Peyer's patch (tissue), 4 donors: ENCODE data around the gene VASH1. TPM values are rescaled to one million over a fixed set of nuclear protein-coding genes. Genes with fewer than 3 reads are reported as not detected.

Experiments
- DNase-seq, 3 donors: peaks; one replicate each; pipeline ENCODE4 v3.0.0-alpha.2; 2017 to 2019
- H3K27ac ChIP-seq, 4 donors: fragments of 200-600 bp; sonication (generic); one replicate each; pipeline ENCODE4 v1.5.1; 2016 to 2019
- H3K27me3 ChIP-seq, 2 donors: fragments of 200-600 bp; sonication (generic); one replicate each; pipeline ENCODE4 v1.5.1; 2019
- H3K36me3 ChIP-seq, 3 donors: fragments of 200-600 bp; sonication (generic); one replicate each; pipeline ENCODE4 v1.5.1; 2016 to 2019
- H3K4me1 ChIP-seq, 4 donors: fragments of 200-600 bp; sonication (generic); one replicate each; pipeline ENCODE4 v1.5.1; 2016 to 2019
- H3K4me3 ChIP-seq, 4 donors: fragments of 200-600 bp; sonication (generic); 1 replicate in 3 of 4; 2 replicates in 1 of 4; pipeline ENCODE4 v1.5.1; 2016 to 2019; ENCODE audit warnings: mild to moderate bottlenecking in 1 of 4
- H3K9me3 ChIP-seq, 4 donors: fragments of 200-600 bp; sonication (generic); one replicate each; pipeline ENCODE4 v1.5.1; 2016 to 2019; ENCODE audit warnings: mild to moderate bottlenecking in 1 of 4
- CTCF ChIP-seq, 6 experiments: fragments of 450-650 bp in 4 of 6; fragments of 200-600 bp in 2 of 6; sonication (generic) in 1 of 6; IDR thresholded peaks; one replicate each; pipeline ENCODE4 v1.5.1; 2017 to 2019; ENCODE audit warnings: antibody characterized with exemption in 6 of 6, mild to moderate bottlenecking in 3 of 6, moderate library complexity in 1 of 6
- POLR2A ChIP-seq, 2 donors: fragments of 450-650 bp; IDR thresholded peaks; one replicate each; pipeline ENCODE4 v1.5.1; 2017; ENCODE audit warnings: antibody characterized with exemption in 2 of 2, mild to moderate bottlenecking in 2 of 2, moderate library complexity in 2 of 2
- total RNA-seq, 4 donors: library from RNA; depleted of rRNA; stranded (reverse); fragments of >200 nt; gene quantifications; one replicate each; pipeline ENCODE4 v1.1.0, GENCODE V29; 2016

Gene VASH1
- 10 to 100 TPM in 1 of 4 donors, 1 to 10 TPM in 3; 1.6 to 33.0 (median 3.2) TPM for total RNA-seq

- no peak for TF ChIP-seq POLR2A (IDR thresholded peaks at IDR 0.05)
- TF ChIP-seq CTCF (IDR thresholded peaks at IDR 0.05) = no peak
- Histone ChIP-seq H3K4me1 (peaks cover 0 to 30% (median 5%) of the 10 kb centered on the region in 4 donors), H3K36me3 (no peaks in the 10 kb centered on the region), H3K4me3 (peak within 1 kb of the TSS; percentile 72 to 90 (median 84)), H3K27ac (peak within 1 kb of the TSS; percentile 51 to 84 (median 80)), H3K27me3 (no peaks in the 10 kb centered on the region), H3K9me3 (no peaks in the 10 kb centered on the region)
- peak; percentile 49 to 77 (median 69) for DNase-seq
These were observed at the start of gene VASH1 for GRCh38 chr14:76761136-76761959. Gene VASH1 (plus strand): TSS chr14:76761468. CDS start chr14:76762822, 1,354 bp downstream.

DNA sequence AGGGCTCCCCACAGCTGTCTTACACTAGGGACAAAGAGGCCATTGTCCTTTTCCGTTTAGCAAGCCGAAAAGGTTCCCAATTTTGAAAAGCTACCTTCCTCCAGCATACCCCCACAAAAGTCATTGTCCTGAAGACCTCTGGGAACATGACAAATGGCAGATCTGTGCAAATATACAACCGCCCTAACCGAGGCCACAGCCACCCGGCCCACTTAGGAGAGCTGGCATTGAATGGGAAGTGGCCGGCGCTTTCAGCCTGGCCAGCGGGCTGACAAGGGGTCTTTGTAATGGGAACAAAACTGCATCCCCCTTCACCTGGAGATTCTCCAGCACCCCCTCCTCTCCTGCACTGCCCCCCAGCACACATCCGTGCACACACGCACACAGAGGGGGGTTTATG, 48.1 kb upstream of the VASH1 start:
- Histone ChIP-seq H3K27me3 (no peaks in the 10 kb centered on the region), H3K4me1 (no peaks in the 10 kb centered on the region), H3K9me3 (no peaks in the 10 kb centered on the region), H3K27ac (no peak overlapping the region), H3K36me3 (no peaks in the 10 kb centered on the region), H3K4me3 (no peak overlapping the region)
- DNase-seq = no peak
- no peak for TF ChIP-seq CTCF (IDR thresholded peaks at IDR 0.05)
- no peak for TF ChIP-seq POLR2A (IDR thresholded peaks at IDR 0.05)

DNA sequence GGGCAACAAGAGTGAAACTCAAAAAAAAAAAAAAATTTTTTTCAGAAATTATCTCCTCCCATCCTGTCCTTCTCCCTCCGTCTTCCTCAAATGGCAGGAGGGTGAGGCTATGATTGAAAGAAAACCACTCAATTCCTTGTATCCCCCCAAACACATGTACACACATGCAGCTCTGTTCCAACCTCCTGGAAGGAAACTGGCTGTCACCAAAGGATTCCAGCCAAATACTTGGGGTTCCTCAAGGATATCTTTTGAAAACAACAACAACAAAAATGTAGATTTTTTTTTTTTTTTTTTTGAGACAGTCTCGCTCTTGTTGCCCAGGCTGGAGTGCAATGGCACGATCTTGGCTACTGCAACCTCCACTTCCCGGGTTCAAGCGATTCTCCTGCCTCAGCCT, 46.8 kb upstream of the VASH1 start:
- no peaks in the 10 kb centered on the region for H3K36me3 ChIP-seq
- H3K27me3 ChIP-seq = no peaks in the 10 kb centered on the region
- no peak overlapping the region for H3K27ac ChIP-seq
- peaks cover 0 to under 1% (median 0%) of the 10 kb centered on the region in 4 donors for H3K4me1 ChIP-seq
- no peak for DNase-seq
- TF ChIP-seq POLR2A (IDR thresholded peaks at IDR 0.05) = no peak
- no peak for TF ChIP-seq CTCF (IDR thresholded peaks at IDR 0.05)
- no peak overlapping the region for H3K4me3 ChIP-seq
- H3K9me3 ChIP-seq = no peaks in the 10 kb centered on the region

- TF ChIP-seq POLR2A (IDR thresholded peaks at IDR 0.05) (no peak), CTCF (IDR thresholded peaks at IDR 0.05) (no peak)
- Histone ChIP-seq H3K4me1 (peaks cover 0 to 7% (median 1%) of the 10 kb centered on the region in 4 donors), H3K4me3 (no peak overlapping the region), H3K9me3 (no peaks in the 10 kb centered on the region), H3K27ac (peak overlapping the region in 1 of 4 donors; percentile 22), H3K36me3 (no peaks in the 10 kb centered on the region), H3K27me3 (no peaks in the 10 kb centered on the region)
- DNase-seq = no peak
These were observed 46.2 kb upstream of the VASH1 start for GRCh38 chr14:76715101-76715500.

DNA sequence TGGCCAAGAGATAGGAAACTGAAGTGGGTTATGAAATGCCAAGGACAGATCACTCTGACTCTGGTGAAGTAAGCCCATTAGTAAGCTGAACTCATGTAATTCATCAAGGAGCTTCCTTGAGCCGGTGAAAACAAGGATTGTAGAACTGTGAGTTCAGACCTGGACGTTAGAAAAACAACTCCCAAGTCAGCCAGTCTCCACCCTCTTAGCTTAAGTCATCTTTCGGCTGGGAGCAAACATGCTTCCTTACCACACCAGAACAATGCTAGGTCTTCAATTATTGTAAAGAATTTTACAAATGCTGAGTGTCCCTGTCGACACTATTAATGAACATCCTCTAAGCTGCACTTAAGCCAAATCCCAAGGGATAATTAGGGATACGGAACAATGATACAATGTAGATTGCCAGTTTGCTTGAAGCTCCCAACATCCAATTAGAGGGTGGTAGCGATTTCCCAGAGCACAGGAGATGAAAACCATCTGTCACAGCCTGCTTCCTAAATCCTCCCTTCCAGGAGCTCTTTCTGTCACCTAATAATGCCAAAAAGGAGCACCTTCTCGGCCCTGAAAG, 45.7 kb upstream of the VASH1 start:
- Histone ChIP-seq H3K4me3 (no peak overlapping the region), H3K4me1 (peaks cover 0 to 12% (median 4%) of the 10 kb centered on the region in 4 donors), H3K27ac (peak overlapping the region in 1 of 4 donors; percentile 22), H3K9me3 (no peaks in the 10 kb centered on the region), H3K27me3 (no peaks in the 10 kb centered on the region), H3K36me3 (no peaks in the 10 kb centered on the region)
- DNase-seq = no peak
- TF ChIP-seq CTCF (IDR thresholded peaks at IDR 0.05) (no peak), POLR2A (IDR thresholded peaks at IDR 0.05) (no peak)
